HG03064 (cell line): ENCODE data around the gene TGFBR3L.
A peak's percentile ranks its signal among the peaks of the same experiment; 100 is the strongest.
"Not testable (repeated sequence)": the region's sequence is repeated elsewhere in the genome, so short reads cannot be mapped to it uniquely, and the experiment has no call there.

Source experiments
- ATAC-seq: cut with Tn5 transposase; IDR thresholded peaks from one replicate; pipeline ENCODE4 v1.9.1; 2021; ENCODE audit warnings: low read depth; ENCODE audit not compliant: unreplicated experiment

The TGFBR3L gene

DNA sequence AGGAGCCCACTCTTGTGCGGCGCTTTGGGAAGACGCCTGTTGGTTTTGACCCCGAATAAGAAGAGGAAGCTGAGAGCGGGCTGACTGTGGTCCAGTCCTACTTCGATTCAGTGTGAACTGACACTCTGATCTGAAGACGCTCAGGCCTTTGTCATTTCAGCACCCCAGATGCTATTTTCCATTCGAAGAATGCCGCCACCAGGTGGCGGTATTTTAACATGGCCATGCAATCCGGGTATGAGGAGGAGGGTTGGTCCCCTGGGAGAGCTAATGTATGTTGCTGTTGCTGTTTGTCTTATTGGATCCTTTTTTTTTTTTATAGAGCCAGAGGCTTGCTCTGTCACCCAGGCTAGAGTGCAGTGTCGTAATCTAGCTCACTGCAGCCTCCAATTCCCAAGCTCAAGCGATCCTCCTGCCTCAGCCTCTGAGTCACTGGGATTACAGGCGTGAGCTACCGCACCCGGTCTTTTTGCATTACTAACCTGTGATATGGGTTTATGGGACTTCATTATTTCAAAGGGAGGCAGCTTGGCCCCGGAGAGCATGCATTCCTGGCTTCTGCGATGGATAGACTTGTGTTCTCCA lies 29.6 kb downstream of the TGFBR3L start:
- ATAC-seq: peak; percentile 34

DNA sequence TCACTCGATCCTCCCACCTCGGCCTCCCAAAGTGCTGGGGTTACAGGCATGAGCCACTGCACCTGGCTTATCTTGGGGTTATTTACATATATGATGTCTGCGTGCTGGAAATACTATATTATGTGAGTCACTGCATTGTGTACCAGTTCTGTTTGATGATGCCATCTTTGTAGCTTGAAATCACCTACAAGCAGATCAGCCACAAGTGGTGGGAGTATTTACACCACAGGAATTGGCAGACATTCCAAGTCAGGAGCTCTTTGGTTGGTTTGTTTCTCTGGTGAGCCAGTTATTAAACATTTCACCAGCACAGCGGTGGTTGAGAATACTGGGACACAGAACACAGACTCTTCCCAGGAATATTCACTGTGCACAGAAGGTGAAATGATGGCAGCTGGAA lies 33.3 kb downstream of the TGFBR3L start:
- no peak for ATAC-seq

DNA sequence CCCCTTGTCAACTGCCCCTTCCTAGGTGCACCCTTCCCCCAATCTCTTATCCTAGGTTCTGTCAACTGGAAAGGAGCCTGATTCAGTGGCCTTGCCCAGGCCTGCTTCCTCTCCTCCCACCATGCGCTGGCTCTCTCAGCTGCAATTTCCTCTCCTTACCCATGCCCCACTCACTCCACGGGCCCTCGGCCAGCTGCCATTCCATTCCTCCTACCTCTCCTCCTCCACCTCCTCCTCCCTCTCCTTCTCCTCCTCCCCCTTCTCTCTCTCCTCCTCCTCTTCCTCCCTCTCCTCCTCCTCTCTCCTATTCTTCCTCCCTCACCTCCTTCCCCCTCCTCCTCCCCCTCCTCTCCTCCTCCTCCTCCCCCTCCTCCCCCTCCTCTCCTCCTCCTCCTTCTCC lies 38.4 kb downstream of the TGFBR3L start:
- ATAC-seq: no peak

DNA sequence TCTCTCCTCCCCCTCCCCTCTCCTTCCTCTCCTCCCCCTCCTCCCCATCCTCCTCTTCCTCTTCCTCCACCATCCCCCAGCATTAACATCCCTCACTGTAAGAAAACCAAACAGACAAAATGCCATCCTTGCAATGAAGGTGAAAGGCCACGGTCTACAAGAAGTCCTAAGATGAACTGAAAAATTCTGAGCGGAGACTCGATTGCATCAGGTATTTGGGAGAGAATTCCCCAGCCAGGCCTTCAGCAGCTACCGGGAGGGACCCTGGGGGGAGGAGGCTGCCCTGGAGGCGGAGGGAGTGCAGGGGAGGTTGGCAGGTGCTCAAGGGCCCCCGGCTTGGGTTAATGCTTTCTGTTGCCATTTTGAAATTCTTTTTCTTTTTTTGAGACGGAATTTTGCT lies 38.9 kb downstream of the TGFBR3L start:
- ATAC-seq: no peak

DNA sequence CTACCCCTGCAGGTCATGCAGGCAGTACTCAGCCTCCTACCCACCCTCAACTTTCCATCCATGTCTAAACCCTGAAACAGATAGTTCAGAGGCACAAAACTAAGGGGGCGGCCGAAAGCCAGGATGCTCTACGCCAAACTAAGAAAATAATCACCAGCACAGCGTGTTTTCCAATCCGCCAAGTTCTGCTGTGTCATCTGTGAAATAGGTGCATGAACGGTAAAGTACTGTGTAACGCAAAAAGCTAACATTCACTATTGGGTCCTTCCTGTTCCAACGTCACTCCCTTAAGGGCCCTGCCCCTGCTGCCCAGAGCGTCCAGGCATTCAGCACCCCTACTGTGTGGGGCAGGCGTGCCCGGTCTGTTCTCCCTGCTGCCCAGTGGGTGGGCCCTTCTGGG lies 41.1 kb downstream of the TGFBR3L start:
- ATAC-seq: no peak

DNA sequence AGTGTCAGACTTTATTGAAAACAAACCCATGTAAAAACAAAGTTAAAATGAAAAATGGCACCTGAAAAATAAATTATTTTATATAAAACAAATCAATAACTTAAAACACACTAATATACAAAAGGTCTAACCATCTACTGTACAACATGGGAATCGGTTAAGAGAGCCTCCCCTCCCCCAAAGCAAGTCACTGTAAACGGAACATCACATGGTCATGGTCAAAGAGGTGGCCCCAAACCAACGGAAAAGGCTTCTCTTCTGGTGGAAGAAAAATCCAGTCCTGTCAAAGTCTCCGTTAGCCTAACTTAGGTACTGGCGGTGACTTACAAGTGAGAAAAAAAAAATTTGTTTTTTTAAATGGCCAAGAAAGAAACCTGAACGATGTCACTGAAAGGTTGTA lies 44.6 kb downstream of the TGFBR3L start:
- ATAC-seq: no peak

DNA sequence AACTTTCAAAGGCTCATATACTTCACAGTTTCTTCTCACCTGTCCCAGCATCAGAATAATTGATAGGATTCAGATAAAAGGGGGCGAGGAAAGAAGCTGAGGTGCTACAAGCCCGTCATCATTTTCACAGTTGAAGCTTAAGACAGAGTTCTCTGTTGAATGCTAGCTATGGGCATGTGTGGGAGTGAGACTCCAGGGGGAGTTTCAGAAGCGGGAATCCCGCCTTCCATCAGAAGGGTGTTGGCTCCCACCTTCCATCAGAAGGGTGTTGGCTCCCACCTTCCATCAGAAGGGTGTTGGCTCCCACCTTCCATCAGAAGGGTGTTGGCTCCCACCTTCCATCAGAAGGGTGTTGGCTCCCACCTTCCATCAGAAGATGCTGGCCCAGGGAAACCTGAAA lies 46.5 kb downstream of the TGFBR3L start:
- ATAC-seq: not testable (repeated sequence)

DNA sequence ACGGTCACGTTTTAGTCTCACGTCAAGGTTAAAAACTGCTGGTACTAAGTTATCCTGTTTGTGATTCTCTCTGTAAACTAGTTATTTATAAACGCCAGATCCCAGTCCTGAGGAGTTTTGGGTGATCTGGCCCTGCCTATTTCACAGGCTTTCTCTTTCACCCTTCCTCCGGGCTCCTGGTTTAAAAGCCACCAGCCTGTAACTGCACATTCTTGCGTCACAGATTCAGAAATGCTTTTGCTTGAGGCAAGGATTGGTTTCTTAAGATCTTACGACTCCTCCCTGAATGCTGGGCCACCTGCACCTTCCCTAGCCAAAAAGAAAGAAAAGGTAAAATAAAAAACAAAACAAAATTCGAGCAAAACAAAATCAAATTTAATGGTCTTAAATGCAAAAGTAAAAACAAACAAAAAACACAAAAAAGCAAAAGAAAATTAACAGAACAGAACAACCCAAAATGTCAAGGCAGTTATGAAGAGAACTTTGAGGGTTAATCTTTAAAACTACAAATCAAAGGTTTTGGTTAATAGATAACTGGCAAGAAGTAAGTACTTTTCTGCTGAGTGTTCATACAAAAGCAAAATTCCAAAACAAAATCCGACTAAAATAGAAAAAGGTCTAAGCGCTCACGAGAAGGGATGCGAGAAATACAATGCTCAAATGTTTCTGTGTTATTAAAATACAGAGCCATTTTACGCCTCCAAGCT lies 47.4 kb downstream of the TGFBR3L start:
- ATAC-seq: no peak

DNA sequence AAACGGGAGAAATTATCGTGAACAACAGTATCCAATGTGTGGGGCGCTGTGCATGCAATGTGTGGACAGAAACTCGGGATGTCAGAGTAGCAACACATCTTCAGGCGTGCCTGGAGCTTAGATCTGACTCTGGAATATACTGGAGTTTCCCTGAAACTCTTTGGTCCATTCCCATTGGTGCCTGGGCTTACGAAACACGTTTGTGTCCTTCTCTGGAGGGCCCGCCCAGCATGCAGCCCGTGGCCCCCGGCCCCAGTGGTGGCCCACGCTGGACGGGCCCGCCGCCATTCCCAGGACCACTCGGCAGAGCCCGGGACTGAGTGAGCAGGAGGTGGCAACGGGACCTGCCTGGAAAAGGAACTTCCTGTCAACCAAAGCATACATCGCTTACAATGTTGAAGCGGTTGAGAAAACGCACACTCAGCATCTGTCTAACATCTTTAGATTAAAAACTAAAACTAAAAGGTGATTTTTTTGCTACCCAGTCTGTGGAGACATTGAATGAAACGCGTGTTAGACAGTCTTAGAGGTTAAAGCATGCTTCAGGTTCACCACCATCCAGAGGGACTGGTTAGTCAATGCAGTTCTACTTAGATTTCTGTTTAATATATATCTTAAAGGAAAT lies 48.1 kb downstream of the TGFBR3L start:
- ATAC-seq: no peak

DNA sequence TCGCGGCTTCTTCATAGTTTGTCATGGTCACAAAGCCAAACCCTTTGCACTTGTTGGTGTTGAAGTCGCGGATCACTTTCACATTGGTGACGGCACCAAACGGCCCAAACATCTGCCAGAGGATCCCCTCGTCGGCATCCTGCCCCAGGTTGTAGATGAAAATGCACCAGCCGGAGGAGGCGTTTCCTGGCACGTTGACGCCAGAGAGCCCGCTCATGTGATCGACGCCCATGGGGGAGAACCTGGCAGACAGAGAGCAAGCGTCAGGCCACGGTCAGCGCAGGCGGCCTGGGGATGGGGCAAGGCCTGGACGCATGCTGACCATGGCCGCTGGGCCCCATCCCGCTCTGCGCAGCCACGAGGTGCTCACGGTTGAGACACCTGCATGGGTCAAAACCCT lies 48.9 kb downstream of the TGFBR3L start:
- ATAC-seq: no peak

DNA sequence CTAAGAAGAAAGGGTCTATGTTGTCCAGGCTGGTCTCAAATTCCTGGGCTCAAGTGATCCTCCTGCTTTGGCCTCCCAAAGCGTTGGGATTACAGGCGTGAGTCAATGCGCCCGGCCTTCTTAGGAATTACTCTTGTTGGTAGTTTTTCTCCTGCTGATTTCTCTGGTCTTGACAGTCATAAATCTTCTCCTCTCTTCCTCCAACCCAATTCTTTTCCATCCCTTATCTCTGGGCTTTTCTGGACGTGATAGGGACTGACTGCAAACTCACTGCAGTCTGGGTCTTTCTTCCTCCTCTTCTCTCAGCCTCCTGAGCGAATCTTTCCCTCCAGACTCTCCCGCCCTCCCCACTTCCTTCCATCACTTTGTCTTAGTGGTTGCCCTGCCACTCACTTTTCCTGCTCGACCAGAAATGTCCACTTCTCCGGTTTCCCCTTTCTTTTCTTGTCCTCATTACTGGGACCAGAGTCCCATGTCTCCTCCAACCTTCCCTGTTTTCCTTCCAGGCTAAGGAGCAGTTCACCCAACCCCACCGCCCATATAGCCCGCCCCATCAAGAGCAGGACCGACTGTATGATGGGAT lies 50.7 kb downstream of the TGFBR3L start:
- no peak for ATAC-seq

DNA sequence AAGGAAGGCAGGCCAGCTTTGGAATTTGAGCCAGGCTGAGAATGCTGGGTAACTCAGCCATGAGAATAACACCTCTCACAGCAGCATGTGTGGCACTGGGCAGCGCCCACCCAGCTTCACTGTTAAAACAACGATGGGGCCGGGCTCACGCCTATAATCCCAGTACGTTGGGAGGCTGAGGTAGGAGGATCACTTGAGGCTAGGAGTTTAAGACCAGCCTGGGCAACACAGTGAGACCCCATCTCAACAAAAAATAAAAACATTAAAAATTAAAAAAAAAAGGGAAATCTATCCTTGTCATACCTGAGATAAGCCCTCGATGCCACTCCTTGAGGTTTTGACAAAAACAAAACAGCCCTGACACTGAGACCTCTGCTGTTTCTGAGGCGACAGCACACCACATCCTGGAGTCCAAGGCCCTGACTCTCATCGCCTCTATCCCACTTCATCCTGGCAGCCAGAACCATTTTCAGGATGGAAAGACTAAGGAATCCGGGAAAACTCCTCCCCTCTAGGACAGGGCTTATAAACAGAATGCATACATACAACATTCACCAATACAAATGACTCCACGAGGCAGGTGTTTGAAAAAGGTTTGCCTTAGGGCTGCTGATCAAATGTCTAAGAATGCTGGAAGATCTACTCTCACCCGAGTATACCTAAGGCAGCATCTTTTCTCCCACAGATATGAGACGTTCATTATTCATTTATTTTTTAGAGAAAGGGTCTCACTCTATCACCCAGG lies 51.5 kb downstream of the TGFBR3L start:
- ATAC-seq: no peak

DNA sequence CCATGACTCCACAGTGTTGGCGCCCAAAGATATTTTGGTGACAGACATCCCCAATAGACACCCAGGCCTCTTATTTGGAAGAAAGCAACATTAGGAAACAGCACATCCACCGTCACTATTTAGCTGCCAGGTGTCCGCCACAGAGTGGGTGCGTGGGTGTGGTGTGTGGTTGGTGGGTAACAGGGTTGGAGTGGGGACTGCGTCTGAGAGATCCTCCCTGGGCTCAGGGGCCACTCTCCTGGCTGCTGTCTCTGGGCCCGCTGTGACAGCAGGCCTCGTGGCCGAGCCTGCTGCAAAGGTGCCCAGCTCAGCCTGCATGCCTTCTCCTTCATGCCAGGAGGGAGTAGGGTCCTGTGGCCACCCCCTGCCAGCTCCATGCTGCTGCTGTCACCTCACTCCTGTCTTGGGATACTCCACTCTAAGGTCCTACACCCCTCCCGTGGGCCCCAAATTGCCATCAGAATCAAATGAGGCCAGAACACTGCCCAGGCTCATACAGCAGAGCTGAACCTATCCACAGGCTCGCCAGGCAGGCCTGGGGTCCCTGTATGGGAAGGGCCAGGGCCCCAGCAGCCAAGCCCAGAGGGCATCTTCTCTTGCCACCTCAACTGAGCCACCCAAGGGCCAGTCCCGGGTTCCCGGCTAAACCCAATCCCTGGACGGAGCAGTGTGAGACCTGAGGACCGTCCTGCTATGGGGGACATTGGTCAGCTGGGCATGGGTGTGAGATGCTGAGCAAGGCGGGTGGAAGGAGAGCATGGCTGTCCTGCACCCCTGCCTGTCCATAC lies 53.6 kb downstream of the TGFBR3L start:
- ATAC-seq: no peak
